GM12864 (cell line): ENCODE measurements around the gene LSM14B.
"Not testable (repeated sequence)": the region's sequence is repeated elsewhere in the genome, so short reads cannot be mapped to it uniquely, and the experiment has no call there.

Source experiments
- DNase-seq: peaks from one replicate; pipeline ENCODE4 v3.0.0-alpha.2; 2011; ENCODE audit warnings: low read depth
- H3K4me3 ChIP-seq: 2 replicates; pipeline ENCODE4 v1.5.1; 2011; ENCODE audit warnings: mild to moderate bottlenecking, low read depth, low read length, control low read depth
- CTCF ChIP-seq: IDR thresholded peaks from 2 replicates; pipeline ENCODE4 v1.5.1; 2011; ENCODE audit warnings: low read depth, mild to moderate bottlenecking, moderate library complexity, low read length, control low read depth, inconsistent platforms; ENCODE audit errors: missing control alignments

LSM14B gene

GRCh38 chr20:62112368-62112767 is 9.9 kb upstream of the LSM14B start:
- no peak overlapping the region for H3K4me3 ChIP-seq
- no peak for TF ChIP-seq CTCF
- DNase-seq = no peak

- H3K4me3 ChIP-seq = no peak overlapping the region
- no peak for TF ChIP-seq CTCF
- DNase-seq = no peak
Measured at GRCh38 chr20:62114894-62115293, 7.4 kb upstream of the LSM14B start.

GRCh38 chr20:62115800-62116407 is 6.4 kb upstream of the LSM14B start:
- DNase-seq, H3K4me3 ChIP-seq: not testable (repeated sequence)

GRCh38 chr20:62116558-62117361 is 5.5 kb upstream of the LSM14B start:
- no peak for DNase-seq
- no peak for TF ChIP-seq CTCF
- H3K4me3 ChIP-seq = no peak overlapping the region

GRCh38 chr20:62117362-62117646 is 5.0 kb upstream of the LSM14B start:
- DNase-seq = no peak
- no peak overlapping the region for H3K4me3 ChIP-seq
- TF ChIP-seq CTCF = no peak

- DNase-seq = no peak
- TF ChIP-seq CTCF = no peak
- no peak overlapping the region for H3K4me3 ChIP-seq
Measured at GRCh38 chr20:62117658-62118057, 4.6 kb upstream of the LSM14B start.

GRCh38 chr20:62118113-62119043 is 3.9 kb upstream of the LSM14B start:
- no peak for DNase-seq
- no peak for TF ChIP-seq CTCF
- H3K4me3 ChIP-seq = no peak overlapping the region
